Thyroid gland (tissue), 4 donors: ENCODE data around the gene OLFM1.

Source experiments
- POLR2A ChIP-seq, 2 donors: fragments of 450-650 bp; IDR thresholded peaks; one replicate each; pipeline ENCODE4 v1.6.1; 2017; ENCODE audit warnings: antibody characterized with exemption in 2 of 2, mild to moderate bottlenecking in 2 of 2, moderate library complexity in 1 of 2
- TF ChIP-seq, protein P1 (sequence below), 6 experiments: fragments of 200-600 bp in 3 of 6; fragments of 450-650 bp in 3 of 6; sonication (generic) in 3 of 6; IDR thresholded peaks; one replicate each; pipeline ENCODE4 v1.5.1; 2016 to 2019; ENCODE audit warnings: antibody characterized with exemption in 6 of 6, mild to moderate bottlenecking in 2 of 6, inconsistent platforms in 1 of 6, moderate library complexity in 1 of 6

DNA sequence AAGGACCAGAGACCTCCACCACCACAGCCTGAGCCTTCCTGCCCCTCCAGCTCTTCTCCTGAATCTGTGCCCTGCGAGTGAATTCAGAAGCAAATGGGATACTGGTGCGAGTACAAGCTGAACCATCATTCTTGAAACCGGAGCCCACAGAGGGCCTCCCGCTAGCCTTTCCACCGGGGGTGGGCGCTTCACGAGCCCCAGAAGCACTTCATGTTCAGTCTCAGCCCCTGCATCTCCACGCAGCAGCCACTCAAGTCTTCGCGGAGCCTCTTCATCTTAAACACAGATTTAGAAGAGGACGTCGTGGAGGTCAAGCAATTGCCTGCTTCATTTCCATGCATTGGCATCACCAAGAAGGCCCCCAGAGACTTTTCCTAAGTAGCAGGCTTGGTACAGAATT is 26.0 kb upstream of the OLFM1 start:
- TF ChIP-seq POLR2A (IDR thresholded peaks at IDR 0.05), result no peak
- TF ChIP-seq, protein P1, sequence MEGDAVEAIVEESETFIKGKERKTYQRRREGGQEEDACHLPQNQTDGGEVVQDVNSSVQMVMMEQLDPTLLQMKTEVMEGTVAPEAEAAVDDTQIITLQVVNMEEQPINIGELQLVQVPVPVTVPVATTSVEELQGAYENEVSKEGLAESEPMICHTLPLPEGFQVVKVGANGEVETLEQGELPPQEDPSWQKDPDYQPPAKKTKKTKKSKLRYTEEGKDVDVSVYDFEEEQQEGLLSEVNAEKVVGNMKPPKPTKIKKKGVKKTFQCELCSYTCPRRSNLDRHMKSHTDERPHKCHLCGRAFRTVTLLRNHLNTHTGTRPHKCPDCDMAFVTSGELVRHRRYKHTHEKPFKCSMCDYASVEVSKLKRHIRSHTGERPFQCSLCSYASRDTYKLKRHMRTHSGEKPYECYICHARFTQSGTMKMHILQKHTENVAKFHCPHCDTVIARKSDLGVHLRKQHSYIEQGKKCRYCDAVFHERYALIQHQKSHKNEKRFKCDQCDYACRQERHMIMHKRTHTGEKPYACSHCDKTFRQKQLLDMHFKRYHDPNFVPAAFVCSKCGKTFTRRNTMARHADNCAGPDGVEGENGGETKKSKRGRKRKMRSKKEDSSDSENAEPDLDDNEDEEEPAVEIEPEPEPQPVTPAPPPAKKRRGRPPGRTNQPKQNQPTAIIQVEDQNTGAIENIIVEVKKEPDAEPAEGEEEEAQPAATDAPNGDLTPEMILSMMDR (IDR thresholded peaks at IDR 0.05), result no peak
